NCI-H2196 (cell line): ENCODE data around the gene SMIM1.

Experiments used
- DNase-seq: peaks from one replicate; lab custom pipeline; 2025; ENCODE audit not compliant: unreplicated experiment; lab: John Stamatoyannopoulos, UW

SMIM1 gene

DNA sequence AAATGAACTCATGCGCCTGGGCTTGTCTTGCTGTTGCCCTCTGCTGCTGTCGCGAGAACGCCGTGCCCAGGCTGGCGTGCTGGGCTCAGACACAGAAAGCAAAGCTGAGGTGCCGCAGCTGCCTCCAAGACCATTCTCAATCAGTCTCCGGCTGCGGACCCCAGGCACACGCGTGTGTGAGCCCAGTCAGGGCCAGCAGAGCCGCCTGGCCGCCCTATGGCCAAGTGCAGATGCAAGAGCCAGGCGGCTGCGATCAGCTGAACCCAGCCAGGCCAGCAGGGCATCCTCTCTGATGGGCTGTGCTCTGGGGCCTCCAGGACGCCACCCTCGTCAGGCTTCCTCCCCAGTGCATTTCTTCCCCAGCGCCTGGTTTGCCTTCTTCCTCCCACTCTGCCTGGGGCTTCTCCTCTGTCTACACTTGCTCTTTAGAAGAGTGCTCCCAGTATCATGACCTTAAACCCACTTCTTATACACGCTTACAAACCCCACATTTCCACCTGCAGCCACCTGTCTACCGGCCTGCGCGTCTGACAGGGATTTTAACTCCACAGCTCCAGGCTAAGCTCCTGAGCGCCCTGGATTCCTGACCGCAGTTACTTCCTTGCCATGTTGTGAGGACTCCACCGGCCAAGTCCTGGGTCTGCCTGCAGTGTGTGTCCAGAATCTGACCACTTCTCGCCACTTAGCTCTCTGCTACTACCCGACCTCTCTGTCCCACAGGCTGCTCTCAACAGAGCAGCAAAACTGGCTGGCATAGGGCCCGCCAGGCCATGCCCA is 45.5 kb downstream of the SMIM1 start:
- DNase-seq = no peak

DNA sequence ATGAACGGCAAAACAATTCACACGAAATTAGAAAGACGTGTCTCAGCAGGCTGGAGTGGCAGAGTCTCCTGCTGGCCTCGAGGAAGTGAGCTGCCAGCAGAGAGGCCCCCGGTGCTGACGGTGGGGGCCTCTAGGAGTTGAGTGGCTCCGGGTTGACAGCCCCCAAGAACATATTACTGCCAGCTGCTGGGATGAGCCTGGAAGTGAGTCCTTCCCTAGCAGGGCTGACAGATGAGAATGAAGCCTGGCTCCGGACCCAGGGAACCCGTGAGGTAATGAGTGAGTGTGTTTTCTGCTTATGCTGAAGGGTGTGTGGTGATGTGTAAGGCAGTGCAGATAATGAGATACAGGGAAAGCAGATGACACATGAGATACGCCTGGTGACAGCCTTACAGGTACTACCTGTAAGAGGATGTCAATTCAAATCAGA is 47.2 kb downstream of the SMIM1 start:
- DNase-seq = no peak

- no peak for DNase-seq
Measured at GRCh38 chr1:3820316-3820715, 47.8 kb downstream of the SMIM1 start.

- DNase-seq = no peak
Measured at GRCh38 chr1:3821004-3821403, 48.5 kb downstream of the SMIM1 start.

GRCh38 chr1:3821447-3821846 is 48.9 kb downstream of the SMIM1 start:
- no peak for DNase-seq

DNA sequence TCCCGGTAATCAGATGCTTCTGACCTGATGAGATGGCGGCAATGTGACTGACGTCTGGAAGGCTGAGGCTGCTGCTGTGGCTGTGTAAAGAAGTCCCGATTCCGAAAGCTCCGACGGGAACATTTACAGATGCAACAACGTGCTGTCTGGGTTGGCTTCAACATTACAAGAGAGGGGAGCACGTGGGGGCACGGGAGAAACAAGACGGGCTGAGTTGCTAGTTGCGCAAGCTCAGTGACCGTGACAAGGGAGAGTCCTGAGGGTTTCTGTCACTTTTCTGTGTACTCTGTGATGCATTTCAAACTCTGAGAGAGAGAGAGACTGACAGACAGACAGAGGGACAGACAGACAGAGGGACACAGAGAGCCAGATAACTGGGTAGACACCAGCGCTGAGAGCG is 49.4 kb downstream of the SMIM1 start:
- no peak for DNase-seq

DNA sequence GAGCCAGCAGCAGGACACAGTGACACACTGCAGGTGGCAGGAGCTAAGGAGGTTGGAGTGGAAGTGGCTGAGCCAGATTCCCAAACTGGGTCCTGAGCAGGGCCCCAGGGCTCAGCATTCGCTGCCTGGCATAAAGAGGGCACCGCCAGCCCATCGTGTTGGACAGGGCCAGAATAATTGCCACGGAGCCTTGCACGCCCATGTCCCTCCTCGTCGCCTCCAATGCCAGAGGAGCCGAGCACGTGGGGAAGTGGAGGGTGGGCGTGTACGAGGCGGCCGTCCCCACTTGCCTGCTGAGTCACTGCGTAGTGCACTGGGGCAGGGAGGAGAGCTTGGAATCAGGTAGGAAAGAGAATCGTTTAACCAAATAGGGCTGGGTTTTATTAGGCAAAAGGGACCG is 49.9 kb downstream of the SMIM1 start:
- DNase-seq = no peak

- DNase-seq = no peak
Measured at GRCh38 chr1:3824650-3825049, 52.1 kb downstream of the SMIM1 start.

- DNase-seq = no peak
Measured at GRCh38 chr1:3825356-3825755, 52.8 kb downstream of the SMIM1 start.
